Fibroblast of mammary gland (primary cell): Measurements from ENCODE around the gene SLCO2B1.

Experiments
- DNase-seq: peaks from one replicate; pipeline ENCODE4 v3.0.0-alpha.2; 2010; ENCODE audit warnings: low read depth
- H3K4me3 ChIP-seq: 2 replicates; pipeline ENCODE4 v1.5.1; 2011; ENCODE audit warnings: low read depth, mild to moderate bottlenecking, low read length, moderate library complexity; ENCODE audit not compliant: control insufficient read depth
- TF ChIP-seq, protein P1 (sequence below): conservative IDR thresholded peaks from 2 replicates; pipeline ENCODE4 v1.5.1; 2011; ENCODE audit warnings: low read depth, low read length, inconsistent platforms; ENCODE audit not compliant: control insufficient read depth, insufficient read depth

The SLCO2B1 gene

DNA sequence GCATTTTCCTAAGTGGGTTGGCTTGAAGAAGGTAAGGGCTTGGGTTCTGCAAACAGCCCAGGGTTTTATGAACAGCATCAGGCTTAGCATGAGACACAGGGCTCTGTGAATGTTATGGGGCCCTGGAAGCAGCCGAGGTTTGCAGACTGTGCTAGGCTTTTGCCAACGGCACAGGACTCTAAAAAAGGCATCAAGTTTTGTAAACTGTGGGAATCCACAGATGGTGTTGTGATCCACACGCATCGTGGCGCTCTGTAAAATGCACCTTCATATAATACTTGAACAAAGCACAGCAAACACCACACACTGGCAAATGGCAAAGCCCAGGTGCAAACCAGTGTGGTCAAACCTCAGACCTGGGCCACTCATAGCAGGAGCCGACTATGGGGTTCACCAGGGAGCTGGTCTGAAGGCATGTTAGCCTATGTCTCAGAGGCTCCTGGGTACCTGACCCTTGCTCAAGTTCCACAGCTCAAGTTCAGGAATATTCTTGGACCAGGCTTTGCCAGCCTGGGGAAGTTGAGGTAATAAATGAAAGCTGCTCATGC is 2.4 kb upstream of the SLCO2B1 start:
- TF ChIP-seq, protein P1, sequence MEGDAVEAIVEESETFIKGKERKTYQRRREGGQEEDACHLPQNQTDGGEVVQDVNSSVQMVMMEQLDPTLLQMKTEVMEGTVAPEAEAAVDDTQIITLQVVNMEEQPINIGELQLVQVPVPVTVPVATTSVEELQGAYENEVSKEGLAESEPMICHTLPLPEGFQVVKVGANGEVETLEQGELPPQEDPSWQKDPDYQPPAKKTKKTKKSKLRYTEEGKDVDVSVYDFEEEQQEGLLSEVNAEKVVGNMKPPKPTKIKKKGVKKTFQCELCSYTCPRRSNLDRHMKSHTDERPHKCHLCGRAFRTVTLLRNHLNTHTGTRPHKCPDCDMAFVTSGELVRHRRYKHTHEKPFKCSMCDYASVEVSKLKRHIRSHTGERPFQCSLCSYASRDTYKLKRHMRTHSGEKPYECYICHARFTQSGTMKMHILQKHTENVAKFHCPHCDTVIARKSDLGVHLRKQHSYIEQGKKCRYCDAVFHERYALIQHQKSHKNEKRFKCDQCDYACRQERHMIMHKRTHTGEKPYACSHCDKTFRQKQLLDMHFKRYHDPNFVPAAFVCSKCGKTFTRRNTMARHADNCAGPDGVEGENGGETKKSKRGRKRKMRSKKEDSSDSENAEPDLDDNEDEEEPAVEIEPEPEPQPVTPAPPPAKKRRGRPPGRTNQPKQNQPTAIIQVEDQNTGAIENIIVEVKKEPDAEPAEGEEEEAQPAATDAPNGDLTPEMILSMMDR, result no peak
- H3K4me3 ChIP-seq, result no peak overlapping the region
- DNase-seq, result no peak

DNA sequence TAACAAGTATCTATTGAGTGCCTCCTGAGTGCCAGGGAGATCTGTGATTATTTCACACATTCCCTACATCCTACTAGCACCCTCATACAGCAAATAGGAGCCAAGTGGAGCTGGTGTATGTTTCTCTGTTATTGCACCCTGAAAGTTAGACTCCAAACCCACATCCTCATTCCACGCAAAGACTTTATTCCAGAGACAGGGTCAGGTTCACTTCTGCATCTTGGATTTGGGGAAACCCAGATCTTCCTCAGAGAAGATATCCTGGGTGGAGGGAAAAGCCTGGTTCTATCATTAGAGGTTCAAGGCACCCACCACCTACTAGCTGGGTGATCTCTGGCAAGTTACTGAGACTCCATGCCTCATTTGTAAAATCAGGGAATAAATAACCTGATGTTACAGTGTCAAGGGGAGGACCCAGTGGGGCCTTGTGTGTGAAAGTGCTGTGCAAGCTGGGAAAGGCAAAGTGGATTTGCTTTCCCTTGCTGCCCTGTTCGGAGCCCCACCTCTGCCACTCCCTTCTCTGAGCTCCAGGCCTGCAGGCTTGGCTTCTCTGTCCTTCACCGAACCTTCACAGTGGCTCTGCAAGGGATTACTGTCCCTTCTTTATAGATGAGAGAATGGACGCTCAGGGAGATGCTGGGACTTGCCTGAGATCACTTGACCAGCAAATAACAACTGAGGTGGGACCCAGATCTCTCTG is 991 bp upstream of the SLCO2B1 start:
- TF ChIP-seq, protein P1, result no peak
- no peak for DNase-seq
- no peak overlapping the region for H3K4me3 ChIP-seq

DNA sequence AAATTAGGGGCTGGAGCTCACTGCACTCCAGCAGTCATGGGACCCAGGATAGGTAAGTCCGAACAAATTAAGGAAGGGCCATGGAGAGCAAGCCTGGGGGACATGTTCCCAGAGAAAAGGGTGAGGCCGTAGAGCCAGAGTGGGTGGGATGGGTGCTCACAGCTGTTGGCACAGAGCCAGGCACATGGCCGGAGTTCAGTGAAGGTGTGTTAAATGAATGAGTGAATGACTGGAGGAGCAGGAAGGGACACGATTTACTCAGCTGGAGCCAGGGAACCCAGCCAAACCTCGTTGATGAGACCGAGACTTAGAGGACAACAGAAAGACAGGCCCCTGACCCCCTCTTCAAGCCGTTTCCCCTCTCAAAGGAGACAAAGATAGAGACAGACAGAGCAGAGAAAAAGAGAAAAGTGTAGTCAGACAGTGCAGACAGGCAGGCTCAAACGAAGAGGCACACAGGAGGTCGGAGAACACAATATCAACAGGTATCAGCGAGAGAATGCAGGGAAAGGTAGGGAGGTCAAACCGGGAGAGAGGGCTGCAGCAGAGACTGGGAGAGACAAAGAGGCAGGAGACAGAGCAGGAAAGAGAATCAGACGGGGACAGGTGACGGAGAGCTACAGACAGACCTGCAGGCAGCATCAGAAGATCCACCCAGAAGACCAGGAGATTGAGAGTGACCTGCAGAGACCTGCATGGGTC is 590 bp downstream of the SLCO2B1 start:
- TF ChIP-seq, protein P1, result no peak
- no peak overlapping the region for H3K4me3 ChIP-seq
- no peak for DNase-seq

DNA sequence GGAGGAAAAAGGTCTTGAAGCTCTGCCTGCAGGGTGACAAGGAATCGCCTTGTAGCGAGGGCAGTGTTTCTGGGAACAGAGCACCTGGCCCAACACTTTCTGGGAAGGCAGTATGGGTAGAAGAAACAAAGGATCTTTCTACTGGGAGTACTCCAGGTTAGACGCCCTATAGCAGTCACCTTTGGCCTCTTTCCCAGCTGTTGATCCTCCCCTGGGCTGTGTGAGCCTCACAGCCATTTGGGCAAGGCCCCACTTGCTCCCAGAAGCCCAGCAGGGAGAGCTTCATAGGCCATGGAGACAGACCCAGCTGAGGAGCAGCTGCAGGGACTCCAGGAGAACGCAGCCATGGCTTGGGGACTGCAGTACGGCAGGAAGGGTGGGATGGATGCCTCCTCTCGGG is 1.2 kb downstream of the SLCO2B1 start:
- TF ChIP-seq, protein P1, result no peak
- no peak overlapping the region for H3K4me3 ChIP-seq
- DNase-seq, result no peak

DNA sequence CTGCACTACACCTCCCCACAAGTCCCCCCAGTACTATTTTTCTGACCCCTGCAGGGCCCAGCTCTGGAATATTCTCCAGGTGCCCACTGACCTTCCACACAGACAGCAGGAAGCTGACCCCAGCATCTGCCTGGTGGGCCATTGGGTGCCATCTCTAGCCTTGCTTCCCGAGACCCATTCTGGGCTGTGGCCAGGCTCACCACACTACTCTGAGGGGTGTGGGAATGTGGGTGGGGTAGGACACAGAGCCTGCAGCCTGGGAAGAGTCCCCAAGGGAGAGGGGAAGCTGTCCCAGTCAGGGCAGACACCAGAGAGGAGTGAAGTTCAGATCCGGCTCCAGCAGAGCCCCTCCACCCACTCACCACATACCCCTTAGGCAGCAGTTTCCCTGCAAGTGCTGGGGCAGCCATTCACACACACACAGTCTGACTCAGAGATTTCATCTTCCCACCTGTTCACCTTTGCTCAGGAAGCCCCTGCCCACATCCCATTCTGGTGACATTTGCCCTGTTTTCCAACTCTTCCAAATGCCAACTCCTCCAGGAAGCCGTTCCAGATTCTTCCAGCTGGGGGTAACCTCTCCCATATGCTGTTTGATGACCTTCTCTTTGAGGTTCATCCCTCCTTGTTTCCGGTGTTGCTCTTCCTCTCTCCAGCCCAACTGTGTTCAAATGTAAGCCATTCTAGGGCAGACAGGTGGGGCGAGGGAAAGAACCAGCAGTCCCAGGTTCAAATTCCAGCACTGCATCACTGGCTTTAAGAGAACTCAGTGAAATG is 1.9 kb downstream of the SLCO2B1 start:
- no peak for DNase-seq
- TF ChIP-seq, protein P1, result no peak
- H3K4me3 ChIP-seq, result no peak overlapping the region

DNA sequence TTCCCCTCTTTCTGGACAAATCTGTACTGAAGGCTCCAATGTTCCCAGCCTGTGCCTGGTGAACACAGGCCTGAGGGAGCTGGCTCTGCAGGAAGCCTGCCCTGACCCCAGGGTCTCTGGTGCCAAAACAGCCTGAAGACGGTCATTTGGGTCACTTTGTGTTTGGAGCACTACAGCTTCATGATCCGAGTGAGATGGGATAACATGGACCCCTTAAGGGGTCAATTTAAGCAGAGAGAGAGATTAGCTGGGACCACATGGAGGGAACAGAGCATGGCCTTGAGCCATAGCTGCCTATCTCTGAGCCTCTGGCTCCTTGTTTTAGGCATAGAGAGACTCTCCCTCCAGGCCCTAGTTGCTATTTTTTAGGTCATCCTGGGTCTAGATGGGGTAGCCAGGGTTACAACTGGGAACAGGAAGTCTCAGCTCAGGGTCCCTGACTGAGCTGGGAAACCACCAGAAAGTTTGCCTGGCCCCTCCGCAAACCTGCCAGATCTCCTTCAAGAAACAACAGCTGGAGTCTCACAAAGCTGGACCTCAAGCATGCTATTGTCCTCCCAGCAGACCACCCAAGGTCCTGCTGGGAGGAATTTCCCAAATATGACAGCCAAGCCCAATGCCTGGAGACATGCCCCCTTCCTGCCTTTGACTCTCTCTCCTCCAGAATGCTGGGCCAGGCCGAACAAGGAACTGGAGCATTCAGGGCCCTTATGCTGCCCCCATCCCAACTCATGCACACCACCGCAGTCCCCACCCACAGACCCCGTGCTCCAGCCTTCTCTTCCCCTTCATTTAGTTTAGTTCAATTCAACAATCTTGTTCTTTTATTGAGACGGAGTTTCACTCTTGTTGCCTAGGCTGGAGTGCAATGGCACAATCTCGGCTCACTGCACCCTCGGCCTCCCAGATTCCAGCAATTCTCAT is 4.0 kb downstream of the SLCO2B1 start:
- TF ChIP-seq, protein P1, result no peak
- no peak for DNase-seq
- no peak overlapping the region for H3K4me3 ChIP-seq
